K562 (cell line): ENCODE measurements around the gene ZBTB16. TPM values are rescaled to one million over a fixed set of nuclear protein-coding genes. Genes with fewer than 3 reads are reported as not detected.

Experiments
- CAMTA2 ChIP-seq: fragments of 250-450 bp; sonication (Bioruptor Pico); conservative IDR thresholded peaks from 2 replicates; pipeline ENCODE4 v1.5.1; 2022
- CBX8 ChIP-seq: fragments of 200-600 bp; sonication (generic); IDR thresholded peaks from 2 replicates; pipeline ENCODE4 v1.6.1; 2012; ENCODE audit warnings: borderline replicate concordance, mixed run types, low read depth, mild to moderate bottlenecking, moderate library complexity, mixed read lengths, low read length, control low read depth, inconsistent platforms; ENCODE audit not compliant: poor library complexity, severe bottlenecking; ENCODE audit errors: extremely low read depth
- MCM2 ChIP-seq: fragments of 450-650 bp; IDR thresholded peaks from 2 replicates; pipeline ENCODE4 v1.6.1; 2017; ENCODE audit warnings: low read depth, mild to moderate bottlenecking
- NFIX ChIP-seq: fragments of 250-450 bp; sonication (Bioruptor Pico); IDR thresholded peaks from 2 replicates; pipeline ENCODE4 v1.4.0; 2020; ENCODE audit warnings: low read depth, mild to moderate bottlenecking, moderate library complexity
- PML ChIP-seq: IDR thresholded peaks from 2 replicates; pipeline ENCODE4 v1.6.1; 2012; ENCODE audit warnings: low read length, inconsistent platforms
- YY1 ChIP-seq, 3 experiments: IDR thresholded peaks; 2 replicates each; pipeline ENCODE4 v1.6.1; 2011; ENCODE audit warnings: low read length in 2 of 3, mild to moderate bottlenecking in 2 of 3, moderate library complexity in 2 of 3, borderline replicate concordance in 1 of 3, control low read depth in 1 of 3, low read depth in 1 of 3; ENCODE audit not compliant: insufficient read depth in 3 of 3, insufficient replicate concordance in 2 of 3, control insufficient read depth in 1 of 3, insufficient read length in 1 of 3; ENCODE audit errors: extremely low read depth in 1 of 3
- ZNF589 ChIP-seq: fragments of 200-800 bp; sonication (Bioruptor generic); IDR thresholded peaks from 2 replicates; pipeline ENCODE4 v1.6.1; 2016; ENCODE audit warnings: low read depth, missing genetic modification characterization, missing compliant biosample characterization
- polyA plus RNA-seq, 8 experiments: library from polyadenylated mRNA; depleted of rRNA in 4 of 8; stranded (reverse) in 5 of 8; unstranded in 3 of 8; fragments of >200 nt; fragmentation: Nextera tagmentation in 2 of 8; fragmentation: Illumina TruSeq in 1 of 8; extraction: Ambion mirVana in 2 of 8; extraction: Trizol in 1 of 8; gene quantifications; 2 replicates each; pipeline versions ENCODE4 v1.2.1 to v1.2.3, GENCODE V29; 2011 to 2014; ENCODE audit warnings: inconsistent platforms in 1 of 8, missing spikeins in 1 of 8
- total RNA-seq, 7 experiments: library from RNA; depleted of rRNA in 6 of 7; stranded (reverse); fragments of >200 nt in 6 of 7; fragmentation: Illumina TruSeq in 2 of 7; extraction: Trizol in 2 of 7; gene quantifications; 2 replicates each; pipeline versions ENCODE4 v1.2.1 to v1.2.3, GENCODE V29; 2011 to 2021; ENCODE audit warnings: low replicate concordance in 1 of 7
- TF ChIP-seq, protein P1 (sequence below): fragments of 250-450 bp; sonication (Bioruptor Pico); IDR thresholded peaks from 2 replicates; pipeline ENCODE4 v1.4.0; 2020
- TF ChIP-seq, protein P2 (sequence below): fragments of 250-450 bp; sonication (Bioruptor Pico); IDR thresholded peaks from 2 replicates; pipeline ENCODE4 v1.5.0; 2021
- TF ChIP-seq, protein P3 (sequence below): fragments of 450-650 bp; IDR thresholded peaks from 2 replicates; pipeline ENCODE4 v1.6.1; 2016
- TF ChIP-seq, protein P4 (sequence below): fragments of 250-450 bp; sonication (Bioruptor Pico); IDR thresholded peaks from 2 replicates; pipeline ENCODE4 v1.5.1; 2021; ENCODE audit warnings: mild to moderate bottlenecking
- TF ChIP-seq, protein P5 (sequence below): fragments of 250-450 bp; sonication (Bioruptor Pico); IDR thresholded peaks from 2 replicates; pipeline ENCODE4 v1.5.0; 2021

ZBTB16 gene
- total and polyA plus RNA-seq, 9 of the 15 experiments (the other 6 are each of a cell fraction or from before 2014, with no cell fraction given): 0.06 to 0.40 (median 0.24) TPM; not detected in 4

DNA sequence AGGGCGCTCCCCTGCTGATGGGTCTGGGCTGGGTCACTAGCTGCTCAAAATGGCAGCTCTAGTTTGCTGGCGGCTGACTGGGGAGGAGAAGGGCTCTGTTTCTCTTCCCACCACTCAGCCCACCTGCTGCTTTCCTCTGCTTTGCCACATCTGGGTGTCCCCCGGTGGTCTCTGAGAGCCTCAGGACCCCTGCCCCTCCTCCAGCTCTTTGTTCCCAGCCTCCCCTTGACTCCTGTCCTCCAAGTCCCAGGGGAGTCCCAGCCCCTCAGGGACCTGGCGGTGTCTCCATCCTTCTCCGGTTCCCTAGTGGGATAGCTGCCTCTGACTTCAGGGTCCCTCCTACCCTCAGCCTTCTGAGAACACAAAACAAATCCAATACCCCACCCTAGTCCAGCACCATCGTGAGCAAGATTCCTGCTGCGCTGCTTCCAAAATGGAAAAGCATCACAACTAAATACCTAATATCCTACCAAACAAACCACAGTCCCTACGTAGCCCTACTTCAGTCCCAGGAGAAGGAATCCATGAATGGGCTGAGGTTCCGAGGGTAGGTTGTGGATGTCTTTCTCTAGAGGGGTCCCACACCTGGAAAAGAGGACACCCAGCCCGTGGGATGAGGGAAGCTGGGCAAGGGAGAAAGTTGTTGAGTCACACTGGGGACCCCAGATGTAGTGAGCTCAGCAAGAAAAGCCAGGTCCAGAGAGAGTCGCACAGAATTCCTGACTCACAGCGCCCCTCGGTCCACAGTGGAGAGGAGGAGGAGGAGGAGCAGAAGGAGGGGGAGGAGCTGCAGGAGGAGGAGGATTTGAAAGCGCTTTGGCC lies 191.7 kb downstream of the ZBTB16 start (continued):
- peak in 1 of 3 experiments; percentile 49 for TF ChIP-seq YY1 (IDR thresholded peaks at IDR 0.05; ENCODE audit: borderline replicate concordance in 1 of 3, control insufficient read depth in 1 of 3, extremely low read depth in 1 of 3, insufficient read depth in 3 of 3, insufficient read length in 1 of 3, insufficient replicate concordance in 2 of 3, low read depth in 1 of 3, low read length in 2 of 3)
- TF ChIP-seq, protein P1, sequence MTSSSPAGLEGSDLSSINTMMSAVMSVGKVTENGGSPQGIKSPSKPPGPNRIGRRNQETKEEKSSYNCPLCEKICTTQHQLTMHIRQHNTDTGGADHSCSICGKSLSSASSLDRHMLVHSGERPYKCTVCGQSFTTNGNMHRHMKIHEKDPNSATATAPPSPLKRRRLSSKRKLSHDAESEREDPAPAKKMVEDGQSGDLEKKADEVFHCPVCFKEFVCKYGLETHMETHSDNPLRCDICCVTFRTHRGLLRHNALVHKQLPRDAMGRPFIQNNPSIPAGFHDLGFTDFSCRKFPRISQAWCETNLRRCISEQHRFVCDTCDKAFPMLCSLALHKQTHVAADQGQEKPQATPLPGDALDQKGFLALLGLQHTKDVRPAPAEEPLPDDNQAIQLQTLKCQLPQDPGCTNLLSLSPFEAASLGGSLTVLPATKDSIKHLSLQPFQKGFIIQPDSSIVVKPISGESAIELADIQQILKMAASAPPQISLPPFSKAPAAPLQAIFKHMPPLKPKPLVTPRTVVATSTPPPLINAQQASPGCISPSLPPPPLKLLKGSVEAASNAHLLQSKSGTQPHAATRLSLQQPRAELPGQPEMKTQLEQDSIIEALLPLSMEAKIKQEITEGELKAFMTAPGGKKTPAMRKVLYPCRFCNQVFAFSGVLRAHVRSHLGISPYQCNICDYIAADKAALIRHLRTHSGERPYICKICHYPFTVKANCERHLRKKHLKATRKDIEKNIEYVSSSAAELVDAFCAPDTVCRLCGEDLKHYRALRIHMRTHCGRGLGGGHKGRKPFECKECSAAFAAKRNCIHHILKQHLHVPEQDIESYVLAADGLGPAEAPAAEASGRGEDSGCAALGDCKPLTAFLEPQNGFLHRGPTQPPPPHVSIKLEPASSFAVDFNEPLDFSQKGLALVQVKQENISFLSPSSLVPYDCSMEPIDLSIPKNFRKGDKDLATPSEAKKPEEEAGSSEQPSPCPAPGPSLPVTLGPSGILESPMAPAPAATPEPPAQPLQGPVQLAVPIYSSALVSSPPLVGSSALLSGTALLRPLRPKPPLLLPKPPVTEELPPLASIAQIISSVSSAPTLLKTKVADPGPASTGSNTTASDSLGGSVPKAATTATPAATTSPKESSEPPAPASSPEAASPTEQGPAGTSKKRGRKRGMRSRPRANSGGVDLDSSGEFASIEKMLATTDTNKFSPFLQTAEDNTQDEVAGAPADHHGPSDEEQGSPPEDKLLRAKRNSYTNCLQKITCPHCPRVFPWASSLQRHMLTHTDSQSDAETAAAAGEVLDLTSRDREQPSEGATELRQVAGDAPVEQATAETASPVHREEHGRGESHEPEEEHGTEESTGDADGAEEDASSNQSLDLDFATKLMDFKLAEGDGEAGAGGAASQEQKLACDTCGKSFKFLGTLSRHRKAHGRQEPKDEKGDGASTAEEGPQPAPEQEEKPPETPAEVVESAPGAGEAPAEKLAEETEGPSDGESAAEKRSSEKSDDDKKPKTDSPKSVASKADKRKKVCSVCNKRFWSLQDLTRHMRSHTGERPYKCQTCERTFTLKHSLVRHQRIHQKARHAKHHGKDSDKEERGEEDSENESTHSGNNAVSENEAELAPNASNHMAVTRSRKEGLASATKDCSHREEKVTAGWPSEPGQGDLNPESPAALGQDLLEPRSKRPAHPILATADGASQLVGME (CRISPR knock-in tag): no peak
- TF ChIP-seq, protein P2, sequence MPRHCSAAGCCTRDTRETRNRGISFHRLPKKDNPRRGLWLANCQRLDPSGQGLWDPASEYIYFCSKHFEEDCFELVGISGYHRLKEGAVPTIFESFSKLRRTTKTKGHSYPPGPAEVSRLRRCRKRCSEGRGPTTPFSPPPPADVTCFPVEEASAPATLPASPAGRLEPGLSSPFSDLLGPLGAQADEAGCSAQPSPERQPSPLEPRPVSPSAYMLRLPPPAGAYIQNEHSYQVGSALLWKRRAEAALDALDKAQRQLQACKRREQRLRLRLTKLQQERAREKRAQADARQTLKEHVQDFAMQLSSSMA (CRISPR knock-in tag): no peak
- TF ChIP-seq CBX8: no peak
- no peak for TF ChIP-seq ZNF589
- TF ChIP-seq, protein P3, sequence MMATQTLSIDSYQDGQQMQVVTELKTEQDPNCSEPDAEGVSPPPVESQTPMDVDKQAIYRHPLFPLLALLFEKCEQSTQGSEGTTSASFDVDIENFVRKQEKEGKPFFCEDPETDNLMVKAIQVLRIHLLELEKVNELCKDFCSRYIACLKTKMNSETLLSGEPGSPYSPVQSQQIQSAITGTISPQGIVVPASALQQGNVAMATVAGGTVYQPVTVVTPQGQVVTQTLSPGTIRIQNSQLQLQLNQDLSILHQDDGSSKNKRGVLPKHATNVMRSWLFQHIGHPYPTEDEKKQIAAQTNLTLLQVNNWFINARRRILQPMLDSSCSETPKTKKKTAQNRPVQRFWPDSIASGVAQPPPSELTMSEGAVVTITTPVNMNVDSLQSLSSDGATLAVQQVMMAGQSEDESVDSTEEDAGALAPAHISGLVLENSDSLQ: 0 out of 2 replicates have a peak, but pooled peaks have one; percentile 19
- TF ChIP-seq, protein P4, sequence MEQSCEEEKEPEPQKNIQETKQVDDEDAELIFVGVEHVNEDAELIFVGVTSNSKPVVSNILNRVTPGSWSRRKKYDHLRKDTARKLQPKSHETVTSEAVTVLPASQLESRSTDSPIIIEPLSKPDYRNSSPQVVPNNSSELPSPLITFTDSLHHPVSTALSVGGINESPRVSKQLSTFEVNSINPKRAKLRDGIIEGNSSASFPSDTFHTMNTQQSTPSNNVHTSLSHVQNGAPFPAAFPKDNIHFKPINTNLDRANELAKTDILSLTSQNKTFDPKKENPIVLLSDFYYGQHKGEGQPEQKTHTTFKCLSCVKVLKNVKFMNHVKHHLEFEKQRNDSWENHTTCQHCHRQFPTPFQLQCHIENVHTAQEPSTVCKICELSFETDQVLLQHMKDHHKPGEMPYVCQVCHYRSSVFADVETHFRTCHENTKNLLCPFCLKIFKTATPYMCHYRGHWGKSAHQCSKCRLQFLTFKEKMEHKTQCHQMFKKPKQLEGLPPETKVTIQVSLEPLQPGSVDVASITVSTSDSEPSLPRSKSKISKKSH: no peak
- 0 out of 2 replicates have a peak, but pooled peaks have one; percentile 50 for TF ChIP-seq MCM2
- no peak for TF ChIP-seq PML
- TF ChIP-seq NFIX (CRISPR knock-in tag): no peak
- TF ChIP-seq CAMTA2 (CRISPR knock-in tag): no peak
- TF ChIP-seq, protein P5, sequence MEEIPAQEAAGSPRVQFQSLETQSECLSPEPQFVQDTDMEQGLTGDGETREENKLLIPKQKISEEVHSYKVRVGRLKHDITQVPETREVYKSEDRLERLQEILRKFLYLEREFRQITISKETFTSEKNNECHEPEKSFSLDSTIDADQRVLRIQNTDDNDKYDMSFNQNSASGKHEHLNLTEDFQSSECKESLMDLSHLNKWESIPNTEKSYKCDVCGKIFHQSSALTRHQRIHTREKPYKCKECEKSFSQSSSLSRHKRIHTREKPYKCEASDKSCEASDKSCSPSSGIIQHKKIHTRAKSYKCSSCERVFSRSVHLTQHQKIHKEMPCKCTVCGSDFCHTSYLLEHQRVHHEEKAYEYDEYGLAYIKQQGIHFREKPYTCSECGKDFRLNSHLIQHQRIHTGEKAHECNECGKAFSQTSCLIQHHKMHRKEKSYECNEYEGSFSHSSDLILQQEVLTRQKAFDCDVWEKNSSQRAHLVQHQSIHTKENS: no peak
